TTC549 (cell line): ENCODE data around the gene B4GALNT2.
"Not testable (repeated sequence)": the region's sequence is repeated elsewhere in the genome, so short reads cannot be mapped to it uniquely, and the experiment has no call there.

ENCODE experiments used
- FAIRE-seq: peaks from 2 replicates; lab custom pipeline; 2012; peaks lifted over from hg19 to GRCh38; lab: Jason Lieb, UNC

B4GALNT2 gene

GRCh38 chr17:49183341-49183740, 50.8 kb downstream of the B4GALNT2 start:
- FAIRE-seq, result no peak

GRCh38 chr17:49183801-49184200, 51.2 kb downstream of the B4GALNT2 start:
- no peak for FAIRE-seq

DNA sequence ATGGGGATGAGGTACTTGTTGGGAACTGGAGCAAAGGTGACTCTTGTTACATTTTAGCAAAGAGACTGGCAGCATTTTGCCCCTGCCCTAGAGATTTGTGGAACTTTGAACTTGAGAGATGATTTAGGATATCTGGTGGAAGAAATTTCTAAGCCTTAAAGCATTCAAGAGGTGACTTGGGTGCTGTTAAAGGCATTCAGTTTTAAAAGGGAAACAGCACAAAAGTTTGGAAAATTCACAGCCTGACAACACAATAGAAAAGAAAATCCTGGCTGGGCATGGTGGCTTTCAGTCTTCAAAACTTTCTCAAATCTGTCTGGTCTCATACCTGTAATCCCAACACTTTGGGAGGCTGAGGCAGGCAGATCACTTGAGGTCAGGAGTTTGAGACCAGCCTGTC, 52.0 kb downstream of the B4GALNT2 start:
- FAIRE-seq, result not testable (repeated sequence)

DNA sequence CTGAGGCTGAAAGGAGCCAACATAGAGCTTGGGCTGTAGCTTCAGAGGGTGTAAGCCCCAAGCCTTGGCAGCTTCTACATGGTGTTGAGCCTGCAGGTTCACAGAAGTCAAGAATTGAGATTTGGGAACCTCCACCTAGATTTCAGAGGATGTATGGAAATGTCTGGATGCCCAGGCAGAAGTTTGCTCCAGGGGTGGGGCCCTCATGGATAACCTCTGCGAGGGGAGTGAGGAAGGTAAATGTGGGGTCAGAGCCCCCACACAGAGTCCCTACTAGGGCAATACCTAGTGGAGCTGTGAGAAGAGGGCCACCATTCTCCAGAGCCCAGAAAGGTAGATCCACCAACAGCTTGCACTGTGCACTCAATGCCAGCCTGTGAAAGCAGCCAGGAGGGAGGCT, 52.8 kb downstream of the B4GALNT2 start:
- FAIRE-seq, result not testable (repeated sequence)

DNA sequence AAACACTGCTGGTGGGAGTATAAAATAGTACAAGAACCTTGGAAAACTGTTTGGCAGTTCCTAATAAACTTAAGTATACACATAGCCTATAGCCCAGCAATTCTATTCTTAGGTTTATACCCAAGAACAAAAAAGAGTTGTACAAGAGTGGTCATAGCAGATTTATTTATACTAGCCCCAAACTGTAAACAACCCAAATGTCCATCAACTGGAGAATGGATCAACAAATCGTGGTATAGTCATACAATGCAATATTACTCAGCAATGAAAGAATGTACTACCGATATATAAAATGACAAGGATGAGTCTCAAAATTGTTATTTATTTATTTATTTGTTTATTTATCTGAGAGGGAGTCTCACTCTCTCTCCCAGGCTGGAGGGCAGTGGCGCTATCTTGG, 54.7 kb downstream of the B4GALNT2 start:
- no peak for FAIRE-seq

DNA sequence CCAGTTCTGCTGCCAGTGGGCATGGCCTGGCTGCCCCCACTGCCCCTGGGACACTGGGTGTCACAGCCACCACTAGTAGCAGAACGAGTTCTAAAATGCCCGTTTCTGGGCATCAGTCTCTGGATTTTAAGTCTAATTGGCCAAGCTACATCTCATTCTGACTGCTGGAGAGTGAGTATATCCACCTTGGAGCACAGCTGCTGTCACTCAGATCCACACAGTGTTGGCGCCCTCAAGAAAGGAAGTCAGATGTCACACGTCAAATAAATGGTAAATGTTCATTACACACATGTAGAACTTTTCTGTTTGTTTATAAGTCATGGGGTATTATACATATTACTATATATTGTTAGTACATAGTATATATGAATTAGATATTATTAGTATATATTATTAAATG, 58.4 kb downstream of the B4GALNT2 start:
- no peak for FAIRE-seq

DNA sequence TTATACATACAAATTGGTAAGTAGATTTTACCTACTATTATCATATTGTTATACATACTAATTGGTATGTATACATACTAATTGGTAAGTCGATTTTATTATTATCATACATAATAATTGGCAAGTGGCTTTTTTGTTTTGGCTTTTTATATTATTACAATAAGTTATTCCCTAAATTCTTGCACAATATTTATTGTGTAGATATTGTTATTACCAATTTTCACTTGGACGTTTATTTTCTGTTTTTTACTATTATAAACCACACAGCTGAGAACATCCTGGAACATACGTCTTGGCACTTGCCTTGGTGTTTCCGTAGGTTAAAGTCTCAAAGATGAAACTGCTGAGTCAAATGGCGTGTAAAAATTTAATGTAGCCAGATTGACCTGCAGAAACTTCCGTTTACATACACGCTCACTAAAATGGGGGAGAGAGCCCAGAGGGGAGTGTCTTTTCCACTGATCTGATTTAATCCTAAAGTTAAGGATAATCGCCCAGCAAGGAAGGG, 58.9 kb downstream of the B4GALNT2 start:
- no peak for FAIRE-seq

DNA sequence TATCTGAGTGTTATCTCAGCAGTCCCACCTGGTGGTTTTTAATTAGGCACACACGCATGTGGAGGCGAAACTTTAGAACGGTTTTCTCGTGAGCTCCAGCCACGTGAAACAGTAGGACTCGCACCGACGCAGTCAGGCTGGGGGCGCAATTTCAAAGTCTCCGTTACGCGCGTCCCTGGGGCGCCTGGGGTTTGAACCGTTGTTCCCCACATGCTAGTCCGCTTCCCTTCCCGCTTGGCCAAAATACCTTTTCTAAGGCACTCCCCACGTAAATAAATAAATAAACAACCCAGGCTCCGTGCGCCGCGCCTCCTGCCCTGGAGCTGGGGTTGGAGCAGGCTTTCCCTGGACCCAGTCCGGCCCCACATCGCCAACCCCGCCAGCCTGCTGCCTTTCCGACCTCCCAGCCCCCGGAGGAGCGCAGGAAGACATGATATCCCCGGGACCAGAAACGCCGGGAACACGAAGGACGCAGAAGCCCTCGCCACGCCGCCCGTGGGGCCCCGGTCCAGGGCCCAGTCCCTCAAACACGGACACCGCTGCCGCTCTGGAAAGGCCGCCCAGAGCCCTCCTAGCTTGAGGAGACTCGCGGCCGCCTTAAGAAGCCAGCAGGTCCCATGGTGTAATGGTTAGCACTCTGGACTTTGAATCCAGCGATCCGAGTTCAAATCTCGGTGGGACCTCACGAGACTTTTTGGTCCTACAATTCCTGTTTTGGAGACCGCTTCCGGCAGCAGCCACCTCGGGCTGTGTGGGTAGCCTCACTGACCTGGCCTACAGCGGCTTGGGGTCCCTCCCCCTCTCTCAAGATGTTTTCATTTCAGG, 59.6 kb downstream of the B4GALNT2 start:
- no peak for FAIRE-seq

DNA sequence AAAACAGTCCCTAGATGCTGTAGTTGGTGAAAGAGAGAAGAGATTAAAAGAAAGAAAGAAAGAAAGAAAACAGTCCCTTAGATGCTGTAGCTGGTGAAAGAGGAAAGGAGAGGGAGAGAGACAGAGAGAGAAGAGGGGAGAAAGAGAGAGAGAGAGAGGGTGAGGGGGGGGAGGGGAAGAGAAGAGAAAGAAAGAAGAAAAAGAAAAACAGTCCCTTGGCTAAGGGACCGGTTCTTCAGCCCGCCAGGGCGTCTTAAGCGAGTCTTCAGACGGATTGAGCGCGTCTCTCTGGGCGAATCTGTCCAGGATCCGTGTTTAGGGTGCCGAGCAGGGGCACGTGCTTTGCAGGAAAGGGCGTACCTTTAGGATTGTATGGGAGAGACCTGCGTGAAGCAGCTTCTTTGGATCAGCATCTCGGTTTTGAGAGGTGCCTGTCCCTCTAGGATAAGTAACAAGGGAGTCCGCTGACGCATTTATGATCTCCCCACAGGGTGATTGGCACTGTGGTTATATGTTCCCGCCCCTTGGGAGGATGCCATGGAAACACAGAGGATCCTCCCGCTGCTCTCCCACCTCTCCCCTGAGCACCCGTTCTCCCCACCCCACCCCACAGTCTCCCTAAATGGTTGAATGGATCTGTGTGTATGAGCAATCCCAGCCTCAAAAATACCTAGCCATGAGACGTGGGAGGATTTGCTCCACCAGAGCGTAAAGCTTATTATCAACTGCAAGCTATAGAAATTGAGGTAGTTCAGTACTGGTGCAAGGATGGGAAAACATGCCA, 61.1 kb downstream of the B4GALNT2 start:
- FAIRE-seq, result no peak

DNA sequence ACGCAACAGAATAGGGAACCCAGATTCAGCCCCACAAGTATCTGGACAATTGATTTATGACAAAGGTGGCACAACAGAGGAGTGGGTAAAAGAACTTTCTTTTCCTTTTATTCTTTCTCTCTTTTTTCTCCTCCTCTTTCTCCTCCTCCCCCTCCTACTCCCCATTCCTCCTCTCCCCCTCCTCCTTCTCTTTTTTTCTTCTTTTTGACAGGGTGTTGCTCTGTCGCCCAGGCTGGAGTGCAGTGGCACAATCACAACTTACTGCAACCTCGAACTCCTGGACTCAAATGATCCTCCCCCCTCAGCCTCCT, 61.7 kb downstream of the B4GALNT2 start:
- no peak for FAIRE-seq

- FAIRE-seq, result no peak
Observed at GRCh38 chr17:49195751-49196150, 63.2 kb downstream of the B4GALNT2 start.

DNA sequence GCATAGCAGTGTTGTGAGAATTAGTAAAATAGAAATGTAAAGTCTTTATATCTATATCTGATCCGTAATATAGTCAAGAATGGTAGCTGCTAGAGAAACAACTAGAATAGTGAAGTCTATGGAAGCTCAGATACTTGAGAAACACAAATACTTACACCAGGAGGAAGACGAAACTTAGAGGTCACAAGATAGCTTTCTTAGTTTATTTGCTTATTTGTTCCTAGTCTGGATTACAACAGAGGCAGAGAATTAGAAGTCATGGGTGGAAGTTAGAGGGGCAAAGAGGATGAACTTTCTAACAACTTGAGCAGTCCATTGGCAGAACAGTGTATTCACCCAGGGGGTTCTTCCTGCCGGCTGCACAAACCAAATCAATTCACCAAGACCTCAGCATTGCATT, 64.0 kb downstream of the B4GALNT2 start:
- FAIRE-seq, result no peak

- FAIRE-seq, result no peak
Observed at GRCh38 chr17:49197346-49197998, 64.9 kb downstream of the B4GALNT2 start.

- no peak for FAIRE-seq
Observed at GRCh38 chr17:49198211-49198610, 65.6 kb downstream of the B4GALNT2 start.

GRCh38 chr17:49200423-49201083, 68.0 kb downstream of the B4GALNT2 start:
- FAIRE-seq, result no peak

DNA sequence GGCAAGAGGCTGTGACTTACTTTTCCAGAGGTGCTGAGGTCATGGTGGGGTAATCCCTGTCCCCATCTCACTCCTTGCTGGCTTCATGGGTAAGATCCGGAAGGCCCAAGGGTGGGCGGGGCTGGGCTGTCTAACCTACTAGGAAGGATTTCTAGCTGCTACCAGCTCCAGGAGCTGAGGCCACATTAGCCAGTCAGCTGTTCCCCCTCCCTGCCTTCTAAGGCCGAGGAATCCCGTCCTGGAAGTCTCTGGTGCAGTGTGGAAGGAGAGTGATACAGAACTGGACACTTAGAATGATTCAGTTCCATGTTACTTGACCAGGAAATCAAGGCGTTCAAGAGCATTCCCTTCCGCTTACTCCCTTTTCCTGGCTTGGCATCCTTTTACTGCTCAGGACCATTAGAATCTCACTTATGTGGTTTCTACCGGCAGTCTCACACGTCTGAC, 68.9 kb downstream of the B4GALNT2 start:
- FAIRE-seq, result no peak

DNA sequence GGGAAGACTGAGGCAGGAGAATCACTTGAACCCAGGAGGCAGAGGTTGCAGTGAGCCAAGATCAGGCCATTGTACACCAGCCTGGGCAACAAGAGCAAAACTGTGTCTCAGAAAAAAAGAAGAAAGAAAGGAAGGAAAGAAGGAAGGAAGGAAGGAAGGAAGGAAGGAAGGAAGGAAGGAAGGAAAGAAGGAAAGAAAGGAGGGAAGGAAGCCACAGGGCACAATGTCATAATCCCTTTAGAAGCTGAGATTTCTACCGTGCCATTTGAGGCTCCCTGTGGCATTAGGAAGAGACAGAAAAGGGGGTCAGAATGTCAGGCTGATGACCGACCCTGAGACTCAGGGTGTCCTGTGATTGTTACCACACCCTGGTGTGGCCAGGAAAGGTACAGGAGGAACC, 71.2 kb downstream of the B4GALNT2 start:
- no peak for FAIRE-seq

GRCh38 chr17:49204516-49204915, 71.9 kb downstream of the B4GALNT2 start:
- FAIRE-seq, result no peak

DNA sequence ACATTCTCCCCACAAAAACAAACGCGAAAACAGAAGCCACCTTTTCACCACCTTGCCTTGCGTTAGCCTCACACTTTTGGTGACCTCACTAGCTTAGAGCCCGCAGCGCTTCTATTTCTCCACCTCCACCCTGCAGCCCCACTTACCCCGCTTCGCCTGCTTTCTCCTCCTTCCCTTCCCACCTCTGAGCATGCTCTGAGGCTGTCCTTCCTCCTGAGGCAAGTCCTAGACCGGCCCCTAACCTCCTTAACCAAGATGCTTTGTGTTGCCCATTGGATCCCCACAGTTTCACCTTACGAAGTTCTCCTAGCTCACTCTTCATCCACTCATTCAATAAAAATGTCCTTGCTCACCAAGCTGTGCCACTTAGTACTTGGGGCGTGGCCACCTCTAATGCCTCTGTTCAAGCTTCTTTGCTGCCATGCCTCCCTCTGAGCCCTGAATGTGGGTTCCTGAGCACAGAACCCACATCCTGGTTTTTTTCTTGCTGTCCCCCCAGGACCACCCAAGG, 76.5 kb downstream of the B4GALNT2 start:
- FAIRE-seq, result no peak

- FAIRE-seq, result no peak
Observed at GRCh38 chr17:49210158-49211029, 77.8 kb downstream of the B4GALNT2 start, which contains the start of the genes ABI3 and GNGT2. Gene ABI3 (plus strand): TSS chr17:49210707. CDS start chr17:49210725, 18 bp downstream. Gene GNGT2 (minus strand): TSS chr17:49210574. CDS start chr17:49207422, 3,152 bp downstream.

DNA sequence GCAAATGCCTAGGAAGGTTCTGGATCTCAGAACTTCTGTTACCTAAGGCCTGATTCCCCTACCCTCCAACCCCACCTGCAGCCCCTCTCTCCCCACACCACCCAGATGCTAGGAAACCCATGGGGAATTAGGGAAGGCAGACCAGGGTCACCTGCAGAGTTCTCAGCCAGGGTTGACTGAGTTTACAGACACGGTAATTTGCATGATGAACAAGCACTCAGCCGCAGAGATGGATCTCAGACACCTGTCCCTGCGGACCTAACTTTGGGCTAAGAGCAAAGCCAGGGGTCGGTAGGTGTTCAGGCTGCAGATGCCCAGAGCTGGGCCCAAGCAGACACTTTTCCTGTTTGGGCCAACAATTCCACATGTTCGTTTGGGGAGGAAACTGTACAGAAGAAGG, 80.8 kb downstream of the B4GALNT2 start:
- no peak for FAIRE-seq
